Activated CD4-positive, alpha-beta memory T cell treated with anti-CD3 and anti-CD28 coated beads, Interleukin-2, amount 10 ng/mL, durations not matched to agents 7 days and 5 days (primary cell): Measurements from ENCODE around the gene CLPSL1. TPM values are rescaled to one million over a fixed set of nuclear protein-coding genes. Genes with fewer than 3 reads are reported as not detected.

Experiments
- CTCF ChIA-PET: fragments of 350-600 bp; sonication (Branson Sonifier 250); formaldehyde crosslinking; loops from one replicate; lab custom pipeline; 2021; ENCODE audit warnings: antibody characterized with exemption, inconsistent platforms; lab: Charles Lee
- POLR2A ChIA-PET: fragments of 350-600 bp; sonication (Branson Sonifier 250); formaldehyde crosslinking; loops from one replicate; lab custom pipeline; 2021; ENCODE audit warnings: antibody characterized with exemption; lab: Charles Lee
- DNase-seq: peaks from one replicate; pipeline ENCODE4 v3.0.0-alpha.2; 2020
- H3K27ac Mint-ChIP-seq: one replicate; pipeline ENCODE4 v1.8.0; 2021; ENCODE audit warnings: mild to moderate bottlenecking, mixed read lengths
- H3K27me3 Mint-ChIP-seq: one replicate; pipeline ENCODE4 v1.8.0; 2021; ENCODE audit warnings: mixed read lengths
- H3K36me3 Mint-ChIP-seq: one replicate; pipeline ENCODE4 v1.8.0; 2021; ENCODE audit warnings: low read depth, mixed read lengths
- H3K4me1 Mint-ChIP-seq: one replicate; pipeline ENCODE4 v1.8.0; 2021; ENCODE audit warnings: mixed read lengths
- H3K4me3 Mint-ChIP-seq: one replicate; pipeline ENCODE4 v1.8.0; 2021; ENCODE audit warnings: mild to moderate bottlenecking, mixed read lengths
- H3K9me3 Mint-ChIP-seq: one replicate; pipeline ENCODE4 v1.8.0; 2021; ENCODE audit warnings: mixed read lengths
- total RNA-seq, 2 experiments: library from RNA; stranded (reverse); gene quantifications; one replicate each; pipeline ENCODE4 v1.2.3, GENCODE V29; 2021

CLPSL1 gene
- total RNA-seq, 2 experiments from 2014 or later = not detected

GRCh38 chr6:35809809-35810208 lies 29.0 kb downstream of the CLPSL1 start:
- CTCF ChIA-PET = no interaction called here
- Mint-ChIP-seq H3K4me1 (peaks cover 7% of the 10 kb centered on the region), H3K27ac (no peak overlapping the region), H3K27me3 (peaks cover 6% of the 10 kb centered on the region), H3K9me3 (no peaks in the 10 kb centered on the region), H3K4me3 (no peak overlapping the region), H3K36me3 (no peaks in the 10 kb centered on the region)
- DNase-seq = no peak
- POLR2A ChIA-PET = no interaction called here

DNA sequence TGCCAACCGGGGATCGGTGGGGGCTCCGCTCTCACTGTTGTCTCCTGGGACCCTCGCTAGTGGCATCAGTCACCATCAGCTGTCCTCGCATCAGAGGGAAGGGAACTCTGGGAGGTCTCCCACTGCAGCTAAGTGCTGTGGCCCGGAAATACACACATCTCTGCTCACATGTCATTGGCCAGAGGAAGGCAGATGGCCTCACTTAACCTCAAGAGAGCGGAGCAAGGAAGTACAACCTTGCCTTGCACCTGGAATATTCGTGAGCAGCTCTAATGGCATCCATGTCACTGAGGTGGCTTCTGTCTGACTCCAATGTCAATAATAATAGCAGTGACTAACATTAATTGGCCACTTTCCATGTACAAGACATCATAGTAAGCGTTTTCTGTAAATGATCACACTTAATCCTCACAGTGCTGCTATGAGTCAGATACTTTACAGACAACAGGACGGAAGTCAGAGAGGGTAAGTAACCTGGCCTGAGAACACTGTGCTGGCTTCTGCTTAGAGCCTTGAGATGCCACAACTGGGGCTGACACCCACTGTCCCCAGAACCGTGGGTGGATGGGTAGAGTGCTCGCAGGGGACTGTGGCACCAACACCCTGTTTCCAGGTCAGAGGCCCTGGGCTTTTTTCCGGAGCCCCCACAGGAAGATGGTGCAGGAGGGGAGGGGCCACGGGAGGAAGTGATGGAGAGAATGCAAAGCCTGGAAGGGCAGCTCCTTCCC lies 30.3 kb downstream of the CLPSL1 start:
- H3K27ac Mint-ChIP-seq = peak overlapping the region; percentile 54
- POLR2A ChIA-PET = no interaction called here
- H3K4me1 Mint-ChIP-seq = peaks cover 7% of the 10 kb centered on the region
- no peaks in the 10 kb centered on the region for H3K36me3 Mint-ChIP-seq
- no peak overlapping the region for H3K4me3 Mint-ChIP-seq
- CTCF ChIA-PET = no interaction called here
- no peak for DNase-seq
- no peaks in the 10 kb centered on the region for H3K9me3 Mint-ChIP-seq
- peaks cover 3% of the 10 kb centered on the region for H3K27me3 Mint-ChIP-seq

DNA sequence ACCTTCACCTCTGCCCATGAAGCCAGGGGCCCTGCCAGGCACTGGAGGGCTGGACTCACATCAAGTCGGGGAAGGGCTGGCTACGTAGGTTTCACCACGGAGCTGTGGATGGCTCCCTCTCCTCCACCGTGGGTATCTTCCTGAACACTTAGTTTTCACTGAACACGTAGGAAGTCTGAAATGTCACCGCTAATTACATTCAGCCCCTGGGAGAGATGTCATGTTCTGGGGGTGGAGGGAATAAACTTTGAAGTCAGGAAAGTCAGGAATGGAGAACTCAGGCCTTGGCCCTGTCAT lies 30.8 kb downstream of the CLPSL1 start:
- CTCF ChIA-PET = interaction anchor here (0.6 kb wide), 1 partner anchor 278 kb away, joined by 3 read pairs; no protein-coding TSS in a partner anchor
- no peak overlapping the region for H3K27ac Mint-ChIP-seq
- no peak for DNase-seq
- no peaks in the 10 kb centered on the region for H3K27me3 Mint-ChIP-seq
- H3K4me3 Mint-ChIP-seq = no peak overlapping the region
- H3K9me3 Mint-ChIP-seq = no peaks in the 10 kb centered on the region
- H3K36me3 Mint-ChIP-seq = no peaks in the 10 kb centered on the region
- H3K4me1 Mint-ChIP-seq = peaks cover 7% of the 10 kb centered on the region
- POLR2A ChIA-PET = no interaction called here

DNA sequence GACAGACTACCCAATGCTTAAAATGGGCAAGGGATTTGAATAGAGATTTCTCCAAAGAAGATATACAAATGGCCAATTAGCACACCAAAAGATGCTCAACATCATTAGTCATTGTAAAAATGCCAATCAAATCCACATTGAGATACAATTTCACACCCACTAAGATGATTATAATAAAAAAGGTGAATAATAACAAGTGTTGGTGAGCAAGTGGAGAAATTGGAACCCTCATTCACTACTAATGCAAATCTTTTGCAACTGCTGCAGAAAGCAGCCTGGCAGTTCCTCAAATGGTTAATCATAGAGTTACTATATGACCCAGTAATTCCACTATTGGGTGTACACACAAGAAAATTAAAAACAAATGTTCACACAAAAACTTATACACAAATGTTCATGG lies 36.7 kb downstream of the CLPSL1 start:
- no peak overlapping the region for H3K4me3 Mint-ChIP-seq

DNA sequence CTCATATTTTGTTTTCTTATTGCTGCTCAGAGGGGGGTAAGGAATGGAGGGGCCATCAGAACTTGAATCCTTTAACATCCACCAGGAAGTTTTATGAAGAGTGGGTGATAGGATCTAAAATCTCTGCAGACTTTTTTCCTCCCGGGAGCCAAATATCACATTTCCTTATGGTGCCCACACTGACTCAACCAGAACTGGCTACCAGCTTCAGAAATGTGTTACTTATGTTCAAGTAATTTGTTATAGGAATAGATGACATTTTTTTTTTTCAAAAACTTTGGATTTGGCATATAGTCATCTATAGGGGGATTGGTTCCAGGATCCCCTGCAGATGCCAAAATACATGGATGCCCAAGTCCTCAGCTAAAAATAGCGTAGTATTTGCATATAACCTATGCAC lies 42.8 kb downstream of the CLPSL1 start:
- no peaks in the 10 kb centered on the region for H3K9me3 Mint-ChIP-seq
- POLR2A ChIA-PET = no interaction called here
- no peaks in the 10 kb centered on the region for H3K36me3 Mint-ChIP-seq
- H3K27me3 Mint-ChIP-seq = no peaks in the 10 kb centered on the region
- H3K4me3 Mint-ChIP-seq = no peak overlapping the region
- no peak overlapping the region for H3K27ac Mint-ChIP-seq
- CTCF ChIA-PET = no interaction called here
- DNase-seq = no peak
- no peaks in the 10 kb centered on the region for H3K4me1 Mint-ChIP-seq

More for the DNA sequence above, 36.7 kb downstream of the CLPSL1 start:
- H3K9me3 Mint-ChIP-seq = peaks cover 5% of the 10 kb centered on the region
- H3K27me3 Mint-ChIP-seq = no peaks in the 10 kb centered on the region
- no peak for DNase-seq
- no peak overlapping the region for H3K27ac Mint-ChIP-seq
- POLR2A ChIA-PET = no interaction called here
- no peaks in the 10 kb centered on the region for H3K36me3 Mint-ChIP-seq
- H3K4me1 Mint-ChIP-seq = no peaks in the 10 kb centered on the region
- CTCF ChIA-PET = no interaction called here

GRCh38 chr6:35824552-35825192 lies 43.9 kb downstream of the CLPSL1 start:
- Mint-ChIP-seq H3K27ac (no peak overlapping the region), H3K36me3 (no peaks in the 10 kb centered on the region), H3K9me3 (no peaks in the 10 kb centered on the region), H3K4me3 (no peak overlapping the region), H3K27me3 (no peaks in the 10 kb centered on the region), H3K4me1 (no peaks in the 10 kb centered on the region)
- no peak for DNase-seq
- ChIA-PET CTCF (no interaction called here), POLR2A (no interaction called here)

DNA sequence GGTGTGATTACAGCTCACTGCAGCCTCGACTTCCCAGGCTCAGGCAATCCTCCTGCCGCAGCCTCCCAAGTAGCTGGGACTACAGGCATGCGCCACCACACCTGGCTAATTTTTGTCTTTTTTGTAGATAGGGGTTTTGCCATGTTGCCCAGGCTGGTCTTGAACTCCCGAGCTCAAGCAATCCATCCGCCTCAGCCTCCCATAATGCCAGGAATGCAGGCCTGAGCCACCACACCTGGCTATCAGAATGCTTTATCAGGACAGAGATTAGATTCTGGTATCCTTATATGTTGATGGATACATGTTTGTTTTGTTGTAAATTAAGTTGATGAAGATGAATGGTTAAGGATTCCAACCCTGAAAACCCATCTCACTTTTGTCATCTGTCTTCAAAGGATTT lies 48.5 kb downstream of the CLPSL1 start:
- peaks cover 15% of the 10 kb centered on the region for H3K36me3 Mint-ChIP-seq
- no peak for DNase-seq
- no peak overlapping the region for H3K27ac Mint-ChIP-seq
- H3K4me1 Mint-ChIP-seq = no peaks in the 10 kb centered on the region
- H3K27me3 Mint-ChIP-seq = no peaks in the 10 kb centered on the region
- ChIA-PET POLR2A (no interaction called here), CTCF (no interaction called here)
- no peaks in the 10 kb centered on the region for H3K9me3 Mint-ChIP-seq
- no peak overlapping the region for H3K4me3 Mint-ChIP-seq

DNA sequence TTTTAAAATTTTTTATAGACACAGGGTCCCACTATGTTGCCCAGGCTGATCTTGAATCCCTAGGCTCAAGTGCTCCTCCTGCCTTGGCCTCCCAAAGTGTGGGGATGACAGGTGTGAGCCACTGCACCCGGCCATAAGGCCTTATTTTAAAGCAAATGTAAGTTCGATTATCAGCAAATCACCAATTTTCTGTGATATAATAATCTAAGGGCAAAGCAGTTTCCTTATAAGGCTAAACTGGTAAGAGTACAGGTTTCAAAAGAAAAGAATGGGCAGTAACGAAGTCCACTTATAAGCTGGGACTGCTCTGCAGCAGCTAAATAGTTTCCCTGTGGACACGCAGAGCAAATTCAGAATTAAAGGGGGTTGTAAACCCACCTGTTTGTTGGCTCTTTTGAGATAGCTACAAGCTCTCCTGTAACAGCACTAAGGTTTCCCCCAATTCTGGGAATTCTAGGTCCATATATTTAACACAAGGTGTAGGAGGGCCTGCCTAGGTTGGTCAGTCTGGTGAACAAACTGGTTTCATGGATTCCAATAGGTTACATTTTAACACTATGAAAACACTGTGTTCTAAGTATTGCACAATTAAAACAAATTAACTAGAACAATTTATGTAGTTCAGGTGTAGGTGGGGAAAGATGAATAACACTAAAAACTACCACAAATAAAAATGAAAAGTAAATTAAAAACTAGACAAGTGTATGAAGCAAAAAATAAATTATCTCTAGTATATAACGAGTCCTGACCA lies 50.6 kb downstream of the CLPSL1 start:
- no peak for DNase-seq
- ChIA-PET POLR2A (no interaction called here), CTCF (no interaction called here)
- Mint-ChIP-seq H3K4me1 (no peaks in the 10 kb centered on the region), H3K27me3 (no peaks in the 10 kb centered on the region), H3K4me3 (no peak overlapping the region), H3K9me3 (no peaks in the 10 kb centered on the region), H3K36me3 (peaks cover 34% of the 10 kb centered on the region), H3K27ac (no peak overlapping the region)

GRCh38 chr6:35833536-35833935 lies 52.7 kb downstream of the CLPSL1 start:
- H3K4me3 Mint-ChIP-seq = no peak overlapping the region
- H3K4me1 Mint-ChIP-seq = no peaks in the 10 kb centered on the region
- H3K27me3 Mint-ChIP-seq = no peaks in the 10 kb centered on the region
- H3K36me3 Mint-ChIP-seq = peaks cover 48% of the 10 kb centered on the region
- POLR2A ChIA-PET = no interaction called here
- no peak for DNase-seq
- H3K9me3 Mint-ChIP-seq = no peaks in the 10 kb centered on the region
- H3K27ac Mint-ChIP-seq = no peak overlapping the region
- CTCF ChIA-PET = no interaction called here

Other genes with a start within 250 kb of the CLPSL1 start
- gene FKBP5, start 92.1 kb upstream of the CLPSL1 start, total RNA-seq = 10 to 100 TPM; 51.1 to 51.5 TPM
- gene ARMC12, start 44.0 kb upstream of the CLPSL1 start, total RNA-seq = 1 to 10 TPM in 1 of 2 experiments, under 1 TPM in 1; 0.40 to 1.3 TPM
- gene CLPSL2, start 4.4 kb upstream of the CLPSL1 start, total RNA-seq = not detected
- gene CLPS, start 16.3 kb downstream of the CLPSL1 start, total RNA-seq = not detected
- gene LHFPL5, start 24.3 kb downstream of the CLPSL1 start, total RNA-seq = not detected
- 10 to 100 TPM; 83.0 to 85.4 TPM for gene SRPK1, start 140.1 kb downstream of the CLPSL1 start, total RNA-seq
- gene SLC26A8, start 243.6 kb downstream of the CLPSL1 start, total RNA-seq = not detected
- gene MAPK14, start 246.8 kb downstream of the CLPSL1 start, total RNA-seq = 10 to 100 TPM; 71.4 to 72.2 TPM